NCI-H146 treated with DMSO at 0.1 percent for 48 hours (cell line): ENCODE results near the gene DMD.
"Not testable (repeated sequence)": the region's sequence is repeated elsewhere in the genome, so short reads cannot be mapped to it uniquely, and the experiment has no call there.

Source experiments
- DNase-seq: peaks from one replicate; lab custom pipeline; 2025; ENCODE audit not compliant: unreplicated experiment; lab: John Stamatoyannopoulos, UW

Gene DMD

DNA sequence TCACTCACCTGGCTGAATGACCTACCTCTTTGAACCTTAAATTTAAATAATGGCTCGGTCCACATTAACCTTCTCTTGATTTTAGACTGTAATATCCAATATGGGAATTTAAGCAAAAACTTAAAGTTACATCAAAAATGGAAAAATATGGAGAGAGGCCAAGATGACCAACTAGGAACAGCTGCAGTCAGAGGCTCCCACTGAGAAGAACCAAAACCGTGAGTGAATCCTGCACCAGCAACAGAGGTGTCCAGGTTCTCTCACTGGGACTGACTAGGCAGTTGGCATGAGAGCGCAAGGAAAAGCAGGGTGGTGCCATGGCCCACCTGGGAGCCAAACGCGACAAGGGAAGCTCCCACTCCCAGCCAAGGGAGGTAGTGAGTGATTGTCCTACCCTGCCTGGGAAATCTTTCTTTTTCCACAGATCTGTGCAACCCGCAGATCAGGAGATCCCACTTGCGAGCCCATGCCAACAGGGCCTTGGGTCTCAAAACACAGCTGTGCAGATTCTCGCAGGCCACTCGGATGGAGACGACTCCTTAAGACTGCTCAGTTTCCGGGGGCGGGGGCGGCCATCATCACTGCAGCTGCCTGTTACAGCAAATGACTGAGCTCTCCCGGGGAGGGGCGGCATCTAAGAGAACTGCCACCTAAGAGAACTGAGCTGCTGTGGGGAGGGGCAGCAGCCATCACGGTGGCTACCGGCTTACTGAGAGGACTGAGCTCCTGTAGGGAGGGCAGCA is 343.4 kb downstream of the DMD start:
- no peak for DNase-seq

DNA sequence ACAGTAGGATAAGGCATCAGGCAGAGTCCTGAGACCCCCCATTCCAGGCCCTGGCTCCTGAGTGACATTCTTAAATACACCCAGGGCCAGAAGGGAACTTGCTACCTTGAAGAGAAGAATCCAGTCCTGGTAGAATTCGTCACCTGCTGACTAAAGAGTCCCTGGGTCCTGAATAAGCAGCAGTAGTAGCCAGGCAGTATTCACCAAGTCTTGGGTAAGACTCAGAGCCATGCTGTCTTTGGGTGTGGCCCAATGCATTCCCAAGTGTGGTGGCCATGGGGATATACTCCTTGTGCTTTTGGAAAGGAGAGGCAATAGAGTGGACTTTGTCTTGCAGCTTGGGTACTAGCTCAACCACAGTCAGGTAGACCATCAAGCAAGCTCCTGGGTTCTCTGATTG is 359.1 kb downstream of the DMD start:
- DNase-seq: no peak

DNA sequence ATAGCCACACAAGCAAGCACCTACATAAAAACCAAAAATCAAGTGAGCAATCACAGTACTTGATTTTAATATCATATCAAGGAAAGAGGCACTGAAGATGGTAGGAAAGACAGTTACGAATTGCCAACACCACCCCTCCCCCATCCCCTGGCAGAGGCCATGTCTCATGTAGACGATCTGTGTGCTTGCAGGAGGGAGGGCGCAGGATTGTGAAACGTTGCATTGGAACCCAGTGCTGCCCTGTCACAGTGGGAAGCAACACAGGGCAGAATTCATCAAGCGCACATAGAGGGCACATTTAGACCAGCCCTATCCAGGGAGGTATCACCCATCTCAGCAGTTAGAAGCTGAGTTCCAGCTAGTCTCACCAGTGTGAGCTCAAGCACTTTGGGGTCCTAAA is 359.8 kb downstream of the DMD start:
- DNase-seq: no peak

DNA sequence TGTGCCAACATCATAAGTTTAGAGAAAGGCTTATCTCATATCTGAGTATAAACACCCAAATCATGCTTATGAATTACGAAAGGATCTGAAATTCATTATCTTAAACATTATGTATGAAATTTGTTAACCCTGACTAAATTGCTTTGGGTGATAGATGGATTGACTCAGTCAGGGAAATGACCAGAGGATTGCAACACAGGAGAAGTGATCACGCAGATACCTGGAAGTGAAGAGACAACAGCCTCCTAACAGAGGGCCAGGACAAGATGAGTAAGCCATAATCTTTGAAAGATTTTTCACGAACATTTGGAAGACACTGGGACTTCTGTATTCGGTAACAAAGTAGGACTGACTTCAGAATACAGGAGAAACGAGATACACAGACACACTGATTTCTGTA is 363.4 kb downstream of the DMD start:
- DNase-seq: no peak

DNA sequence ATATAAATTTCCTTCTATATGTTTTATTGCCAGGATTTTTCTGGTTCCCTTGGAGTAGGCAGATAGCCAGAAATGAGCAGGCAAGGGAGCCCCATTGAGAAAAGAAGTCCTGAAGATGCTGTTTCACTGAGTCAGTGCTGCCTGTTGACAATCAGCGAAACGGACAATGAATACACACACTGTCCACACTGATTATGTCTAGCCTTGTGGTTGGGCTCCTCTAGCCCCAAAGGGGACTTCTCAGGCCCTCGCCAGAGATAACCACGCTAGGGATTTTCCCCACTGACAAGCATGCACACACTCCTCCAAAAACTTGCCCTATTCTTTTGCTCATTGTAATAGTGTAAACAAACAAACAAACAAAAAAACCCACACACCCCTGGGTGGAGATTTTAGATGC is 369.3 kb downstream of the DMD start:
- DNase-seq: no peak

DNA sequence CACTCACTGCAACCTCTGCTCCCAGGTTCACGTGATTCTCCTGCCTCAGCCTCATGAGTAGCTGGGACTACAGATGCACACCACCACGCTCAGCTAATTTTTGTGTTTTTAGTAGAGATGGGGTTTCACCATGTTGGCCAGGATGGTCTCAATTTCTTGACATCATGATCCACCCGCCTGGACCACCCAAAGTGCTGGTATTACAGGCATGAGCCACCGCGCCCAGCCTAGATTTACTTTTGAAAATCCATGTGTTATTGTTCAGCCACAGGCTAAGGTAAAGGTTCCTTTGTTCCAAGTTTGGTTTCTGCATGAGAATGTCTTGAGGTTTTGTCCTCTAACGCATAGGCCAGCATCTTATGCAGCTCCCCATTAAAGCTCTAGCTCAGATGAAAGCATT is 371.6 kb downstream of the DMD start:
- no peak for DNase-seq

DNA sequence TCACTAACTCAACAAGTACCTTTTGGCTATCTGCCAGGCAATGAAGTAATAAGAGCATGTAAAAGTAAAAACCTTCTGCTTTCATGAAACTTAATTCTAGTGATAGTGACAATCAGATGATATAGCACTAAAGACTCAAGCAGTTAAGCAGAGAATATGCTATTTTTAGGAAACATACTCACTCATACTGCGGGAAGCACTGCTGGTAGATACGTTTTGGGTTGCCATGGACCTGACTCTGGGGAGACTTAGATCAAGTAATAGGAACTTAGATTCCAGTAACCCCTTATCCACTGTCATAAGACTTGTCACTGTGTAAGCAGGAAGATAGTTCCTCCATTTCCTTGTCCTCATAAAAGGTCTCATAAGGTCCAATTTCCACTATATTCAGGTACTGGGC is 386.3 kb downstream of the DMD start:
- no peak for DNase-seq

DNA sequence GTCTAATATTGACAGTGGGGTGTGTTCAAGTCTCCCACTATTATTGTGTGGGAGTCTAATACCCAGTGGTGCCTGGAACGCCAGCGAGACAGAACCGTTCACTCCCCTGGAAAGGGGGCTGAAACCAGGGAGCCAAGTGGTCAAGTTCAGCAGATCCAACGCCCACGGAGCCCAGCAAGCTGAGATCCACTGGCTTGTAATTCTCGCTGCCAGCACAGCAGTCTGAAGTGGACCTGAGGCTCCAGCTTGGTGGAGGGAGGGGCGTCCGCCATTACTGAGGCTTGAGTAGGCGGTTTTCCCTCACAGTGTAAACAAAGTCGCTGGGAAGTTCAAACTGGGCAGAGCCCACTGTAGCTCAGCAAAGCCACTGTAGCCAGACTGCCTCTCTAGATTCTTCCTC is 407.3 kb downstream of the DMD start:
- DNase-seq: no peak

DNA sequence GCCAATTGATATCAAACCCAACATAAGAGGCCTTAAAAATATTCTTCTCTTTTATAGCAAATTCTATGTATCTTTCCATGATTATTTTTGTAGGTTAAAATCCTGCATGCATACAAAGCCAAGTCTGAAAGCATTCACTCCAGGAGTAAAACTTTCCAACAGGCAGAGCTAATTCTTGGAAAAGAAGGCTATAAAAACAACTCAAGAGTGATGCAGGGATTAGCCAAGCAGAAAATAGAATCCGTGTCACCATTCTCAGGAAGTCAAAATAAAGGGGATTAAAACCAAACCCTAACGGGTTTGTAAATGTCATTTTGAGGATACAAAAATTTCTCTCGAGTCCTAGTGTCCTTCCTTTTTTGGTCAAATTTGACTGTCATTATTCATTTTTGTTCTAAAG is 412.4 kb downstream of the DMD start:
- DNase-seq: no peak

DNA sequence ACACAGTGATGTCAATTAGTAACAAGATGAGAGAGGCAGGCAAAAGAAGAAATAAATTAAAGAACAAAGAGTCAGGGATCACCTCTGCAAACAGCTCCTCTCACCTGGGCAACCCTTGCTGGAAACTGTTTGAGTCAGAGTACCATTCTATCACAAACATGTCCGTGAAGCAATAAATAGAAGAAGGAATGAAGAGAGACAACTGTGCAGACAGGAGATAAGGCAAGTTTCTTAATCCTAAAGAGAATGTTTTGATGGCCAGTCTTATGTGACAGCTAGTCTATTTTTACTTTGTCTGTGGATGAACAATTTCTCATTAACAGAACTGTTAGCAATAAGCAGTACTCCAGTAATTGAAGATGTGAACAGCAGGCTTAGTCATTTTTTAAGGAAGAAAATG is 422.4 kb downstream of the DMD start:
- DNase-seq: no peak

DNA sequence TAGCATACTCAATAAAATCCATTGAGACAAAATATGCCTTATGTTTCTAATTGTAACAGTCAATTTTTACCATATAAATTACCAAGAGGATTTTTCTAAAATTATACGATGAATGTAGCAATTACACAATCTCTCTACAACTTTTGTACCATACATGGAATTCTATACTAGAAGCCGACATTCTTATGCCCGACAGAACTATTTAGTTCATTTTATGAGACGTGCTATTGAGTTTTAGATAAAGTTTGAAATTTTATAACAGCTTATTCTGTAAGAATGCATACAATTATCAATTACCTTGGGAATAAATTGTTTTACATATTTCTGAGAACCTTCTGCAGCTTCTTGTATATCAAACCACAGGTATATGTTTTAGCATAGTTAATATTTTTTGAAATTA is 431.2 kb downstream of the DMD start:
- no peak for DNase-seq

DNA sequence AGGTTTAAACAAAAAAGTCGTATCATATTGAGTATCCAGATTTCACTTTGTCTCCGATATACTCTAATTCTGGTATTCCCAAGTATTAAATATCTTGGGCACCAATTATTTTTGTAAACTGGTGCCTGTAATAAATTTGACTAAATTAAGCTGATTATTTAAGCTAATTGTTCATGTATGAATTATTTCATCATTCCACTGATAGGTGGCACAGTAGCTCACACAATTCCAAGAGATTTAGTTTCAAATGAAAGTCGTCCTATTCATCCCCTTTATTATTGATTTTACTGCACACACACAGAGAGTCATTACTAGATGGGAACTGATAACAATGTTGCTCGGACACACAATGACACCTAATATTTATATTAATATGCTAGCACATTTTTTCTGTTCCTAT is 432.4 kb downstream of the DMD start:
- no peak for DNase-seq

DNA sequence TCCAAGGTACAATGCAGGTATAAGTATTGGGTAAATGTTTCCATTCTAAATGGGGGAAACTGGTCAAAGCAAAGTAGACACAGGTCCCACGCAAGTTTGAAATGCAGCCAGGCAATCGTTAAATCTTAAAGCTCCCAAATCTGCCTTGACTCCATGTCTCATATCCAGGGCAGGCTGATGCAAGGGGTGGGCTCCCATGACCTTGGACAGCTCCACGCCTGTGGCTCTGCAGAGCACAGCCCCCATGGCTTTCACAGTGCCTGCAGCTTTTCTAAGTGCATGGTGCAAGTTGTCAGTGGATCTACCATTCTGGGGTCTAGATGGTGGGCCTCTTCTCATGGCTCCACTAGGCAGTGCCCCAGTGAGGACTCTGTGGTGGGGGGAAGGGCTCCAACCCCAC is 436.4 kb downstream of the DMD start:
- no peak for DNase-seq

DNA sequence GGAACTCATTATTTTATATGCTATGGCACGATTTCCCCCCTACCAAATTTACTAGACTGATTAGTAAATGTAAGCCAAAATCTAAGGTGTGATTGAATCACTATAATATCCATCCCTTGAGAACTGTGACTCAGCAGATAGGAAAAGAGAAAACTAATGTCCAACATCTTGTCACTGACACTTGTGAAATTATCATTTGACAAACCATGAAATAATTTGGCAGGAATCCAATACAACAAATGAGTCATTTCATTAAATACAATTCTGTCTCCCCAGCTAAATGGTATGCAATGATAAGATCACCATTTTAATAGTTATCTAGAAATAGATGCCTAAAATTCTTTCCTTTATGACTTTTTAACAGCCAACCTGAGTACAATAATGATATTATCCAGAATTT is 462.3 kb downstream of the DMD start:
- DNase-seq: no peak

DNA sequence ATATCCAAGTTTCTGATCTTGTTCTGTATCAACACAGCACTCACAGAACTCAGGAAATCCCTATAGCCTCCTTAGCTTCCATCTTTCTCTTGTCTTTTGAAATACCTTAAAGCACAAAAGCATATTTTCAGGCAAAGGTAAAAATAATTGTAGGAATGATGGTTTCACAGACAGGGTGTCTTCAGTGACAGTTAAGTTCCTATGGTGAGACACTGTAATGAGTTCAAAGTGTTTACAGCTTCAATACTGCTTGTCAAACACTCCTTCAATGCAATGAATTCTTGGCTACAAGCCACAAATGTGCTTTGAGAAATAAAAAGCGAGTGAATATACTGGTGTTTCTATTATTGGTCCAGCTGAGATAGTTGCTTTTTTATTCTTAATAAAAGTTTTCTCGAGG is 466.0 kb downstream of the DMD start:
- no peak for DNase-seq

DNA sequence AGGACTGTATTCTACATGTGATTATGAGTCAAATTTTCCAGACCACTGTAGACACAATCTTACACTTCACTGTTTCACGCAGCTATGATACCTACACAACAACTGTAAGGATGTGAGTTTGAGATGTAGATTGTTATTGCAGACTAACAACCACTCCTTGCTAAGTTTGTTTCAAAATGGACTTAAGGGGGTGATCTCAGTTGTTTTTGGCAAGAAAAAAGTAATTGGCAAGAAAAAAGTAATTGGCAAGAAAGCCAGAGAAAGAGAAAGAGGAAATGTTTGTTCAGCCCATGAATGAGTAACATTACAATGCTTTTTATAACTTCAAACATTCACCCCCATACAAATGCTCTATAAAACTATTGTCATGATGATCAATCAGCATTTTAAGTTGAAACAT is 466.4 kb downstream of the DMD start:
- no peak for DNase-seq

DNA sequence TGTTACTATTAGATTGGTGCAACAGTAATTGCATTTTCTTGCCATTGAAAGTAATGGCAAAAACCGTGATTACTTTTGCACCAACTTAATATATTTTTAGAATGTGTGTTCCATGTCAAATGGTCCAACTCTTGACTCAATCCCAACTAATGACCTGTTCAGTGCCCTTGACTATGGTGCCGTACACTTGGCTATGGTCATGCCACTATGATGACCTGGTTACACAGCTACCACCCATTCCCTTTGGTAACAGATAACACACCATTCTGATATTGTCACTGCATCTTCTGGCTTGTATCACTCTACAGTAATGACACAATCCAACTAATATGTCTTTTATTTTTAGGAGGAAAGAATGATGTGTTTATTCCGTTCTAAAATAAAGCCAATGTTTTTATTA is 469.4 kb downstream of the DMD start:
- DNase-seq: no peak

DNA sequence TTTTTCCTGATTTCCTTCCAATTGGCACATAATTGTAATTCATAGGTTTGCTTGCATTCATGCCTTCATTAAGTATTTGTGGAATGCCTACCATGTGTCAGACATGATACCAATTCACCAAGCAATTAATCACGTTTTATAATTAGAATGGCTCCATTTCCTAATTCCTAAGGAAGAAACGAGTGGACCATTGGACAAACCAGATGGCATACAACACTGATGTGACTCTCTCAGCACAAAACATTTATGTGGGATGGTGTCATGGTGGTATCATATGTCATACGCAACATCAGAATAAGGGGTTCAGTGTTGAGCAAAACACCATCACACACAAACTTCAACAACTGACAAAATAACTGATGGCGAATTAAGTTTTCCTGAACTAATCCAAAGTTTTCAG is 502.8 kb downstream of the DMD start:
- DNase-seq: no peak

DNA sequence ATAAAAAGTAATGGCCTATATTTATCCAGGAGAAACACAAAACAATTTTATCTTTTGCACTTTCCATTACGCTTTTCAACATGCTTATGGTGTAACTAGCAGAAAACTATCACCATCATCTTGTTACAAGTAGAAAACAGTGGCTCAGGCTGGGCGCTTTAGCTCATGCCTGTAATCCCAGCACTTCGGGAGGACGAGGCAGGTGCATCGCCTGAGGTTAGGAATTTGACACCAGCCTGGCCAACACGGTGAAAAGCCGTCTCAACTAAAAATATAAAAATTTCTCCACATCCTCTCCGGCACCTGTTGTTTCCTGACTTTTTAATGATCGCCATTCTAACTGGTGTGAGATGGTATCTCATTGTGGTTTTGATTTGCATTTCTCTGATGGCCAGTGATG is 506.0 kb downstream of the DMD start:
- DNase-seq: not testable (repeated sequence)

DNA sequence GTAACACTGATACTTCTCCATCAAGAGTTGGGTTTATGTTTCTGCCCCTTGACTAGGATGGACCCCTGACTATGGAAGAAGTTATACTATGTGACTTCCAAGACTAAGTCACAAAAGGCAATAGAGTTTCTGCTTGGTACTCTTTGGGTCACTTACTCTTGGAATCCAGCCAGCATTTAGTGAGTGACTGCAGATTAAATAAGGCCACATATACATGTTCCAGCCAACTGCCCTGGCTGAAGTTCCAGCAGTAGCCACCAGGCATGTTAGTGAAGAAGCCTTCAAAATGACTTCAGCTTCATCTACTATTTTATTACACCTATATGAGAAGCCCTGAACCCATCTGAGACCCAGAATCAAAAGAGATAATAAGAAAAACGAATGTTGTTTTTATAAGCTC is 524.0 kb downstream of the DMD start:
- DNase-seq: no peak

DNA sequence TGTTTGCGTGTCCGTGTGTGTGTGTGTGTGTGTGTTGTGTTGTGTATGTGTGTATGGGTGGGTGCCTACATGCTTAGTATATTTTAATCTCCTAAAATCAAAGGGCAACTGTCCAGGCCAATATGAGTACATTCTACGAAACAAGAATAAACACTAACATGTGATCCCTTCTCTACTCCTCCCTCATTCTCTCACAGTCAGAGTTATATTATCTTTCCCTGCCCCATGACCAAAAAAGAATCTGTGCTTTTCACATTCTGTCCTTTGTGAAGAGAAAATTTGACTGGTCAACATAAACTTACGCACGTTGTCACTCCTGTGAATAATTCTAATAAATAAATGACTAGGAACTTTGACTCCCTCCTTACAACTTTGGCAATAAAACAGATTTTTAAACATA is 532.9 kb downstream of the DMD start:
- no peak for DNase-seq

DNA sequence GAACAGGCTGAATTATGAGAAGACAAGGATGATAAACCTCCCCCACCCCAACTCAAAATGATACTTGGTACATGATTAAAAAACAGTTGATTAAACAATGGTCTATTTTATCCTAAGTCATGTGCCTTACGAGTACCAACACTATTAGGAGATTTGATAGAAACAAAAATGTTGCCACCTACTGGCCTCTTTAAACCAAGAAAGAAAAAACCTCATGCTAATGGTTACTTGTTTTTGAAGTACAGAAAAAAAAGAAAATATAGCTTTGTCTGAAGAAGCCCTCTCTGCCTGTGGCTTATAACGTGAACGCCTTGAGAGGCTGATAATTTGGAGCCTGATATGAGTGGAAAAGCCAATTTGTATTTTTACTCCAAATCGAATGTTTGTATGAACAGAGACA is 538.2 kb downstream of the DMD start:
- DNase-seq: no peak

DNA sequence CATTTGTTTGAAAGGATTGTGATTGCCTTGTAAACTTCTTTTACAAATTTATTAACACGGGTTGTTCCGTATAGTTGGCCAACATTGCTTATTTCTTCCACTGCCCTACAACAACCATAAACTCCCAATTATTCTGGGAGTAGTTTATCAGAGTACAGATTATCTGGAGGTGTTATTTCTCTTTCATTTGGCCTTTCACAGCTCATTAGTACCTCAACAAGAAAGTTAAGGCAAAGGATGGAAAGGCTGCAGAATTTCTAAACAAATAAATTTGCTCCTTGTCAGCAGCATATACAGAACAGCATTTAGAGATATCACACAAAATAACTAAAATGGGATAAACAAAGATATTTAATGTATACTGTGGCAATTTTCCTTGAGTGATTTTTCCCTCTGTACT is 548.8 kb downstream of the DMD start:
- no peak for DNase-seq
